Measurements from ENCODE around the gene IL25. TPM values are rescaled to one million over a fixed set of nuclear protein-coding genes. Genes with fewer than 3 reads are reported as not detected.
A peak's percentile ranks its signal among the peaks of the same experiment; 100 is the strongest.

IL25 gene
- total and polyA plus RNA-seq, 2 of the 13 experiments (the other 11 are each of a cell fraction or from before 2014, with no cell fraction given): not detected

GRCh38 chr14:23402296-23403138 is 29.9 kb downstream of the IL25 start (continued):
- TF ChIP-seq, protein P1, sequence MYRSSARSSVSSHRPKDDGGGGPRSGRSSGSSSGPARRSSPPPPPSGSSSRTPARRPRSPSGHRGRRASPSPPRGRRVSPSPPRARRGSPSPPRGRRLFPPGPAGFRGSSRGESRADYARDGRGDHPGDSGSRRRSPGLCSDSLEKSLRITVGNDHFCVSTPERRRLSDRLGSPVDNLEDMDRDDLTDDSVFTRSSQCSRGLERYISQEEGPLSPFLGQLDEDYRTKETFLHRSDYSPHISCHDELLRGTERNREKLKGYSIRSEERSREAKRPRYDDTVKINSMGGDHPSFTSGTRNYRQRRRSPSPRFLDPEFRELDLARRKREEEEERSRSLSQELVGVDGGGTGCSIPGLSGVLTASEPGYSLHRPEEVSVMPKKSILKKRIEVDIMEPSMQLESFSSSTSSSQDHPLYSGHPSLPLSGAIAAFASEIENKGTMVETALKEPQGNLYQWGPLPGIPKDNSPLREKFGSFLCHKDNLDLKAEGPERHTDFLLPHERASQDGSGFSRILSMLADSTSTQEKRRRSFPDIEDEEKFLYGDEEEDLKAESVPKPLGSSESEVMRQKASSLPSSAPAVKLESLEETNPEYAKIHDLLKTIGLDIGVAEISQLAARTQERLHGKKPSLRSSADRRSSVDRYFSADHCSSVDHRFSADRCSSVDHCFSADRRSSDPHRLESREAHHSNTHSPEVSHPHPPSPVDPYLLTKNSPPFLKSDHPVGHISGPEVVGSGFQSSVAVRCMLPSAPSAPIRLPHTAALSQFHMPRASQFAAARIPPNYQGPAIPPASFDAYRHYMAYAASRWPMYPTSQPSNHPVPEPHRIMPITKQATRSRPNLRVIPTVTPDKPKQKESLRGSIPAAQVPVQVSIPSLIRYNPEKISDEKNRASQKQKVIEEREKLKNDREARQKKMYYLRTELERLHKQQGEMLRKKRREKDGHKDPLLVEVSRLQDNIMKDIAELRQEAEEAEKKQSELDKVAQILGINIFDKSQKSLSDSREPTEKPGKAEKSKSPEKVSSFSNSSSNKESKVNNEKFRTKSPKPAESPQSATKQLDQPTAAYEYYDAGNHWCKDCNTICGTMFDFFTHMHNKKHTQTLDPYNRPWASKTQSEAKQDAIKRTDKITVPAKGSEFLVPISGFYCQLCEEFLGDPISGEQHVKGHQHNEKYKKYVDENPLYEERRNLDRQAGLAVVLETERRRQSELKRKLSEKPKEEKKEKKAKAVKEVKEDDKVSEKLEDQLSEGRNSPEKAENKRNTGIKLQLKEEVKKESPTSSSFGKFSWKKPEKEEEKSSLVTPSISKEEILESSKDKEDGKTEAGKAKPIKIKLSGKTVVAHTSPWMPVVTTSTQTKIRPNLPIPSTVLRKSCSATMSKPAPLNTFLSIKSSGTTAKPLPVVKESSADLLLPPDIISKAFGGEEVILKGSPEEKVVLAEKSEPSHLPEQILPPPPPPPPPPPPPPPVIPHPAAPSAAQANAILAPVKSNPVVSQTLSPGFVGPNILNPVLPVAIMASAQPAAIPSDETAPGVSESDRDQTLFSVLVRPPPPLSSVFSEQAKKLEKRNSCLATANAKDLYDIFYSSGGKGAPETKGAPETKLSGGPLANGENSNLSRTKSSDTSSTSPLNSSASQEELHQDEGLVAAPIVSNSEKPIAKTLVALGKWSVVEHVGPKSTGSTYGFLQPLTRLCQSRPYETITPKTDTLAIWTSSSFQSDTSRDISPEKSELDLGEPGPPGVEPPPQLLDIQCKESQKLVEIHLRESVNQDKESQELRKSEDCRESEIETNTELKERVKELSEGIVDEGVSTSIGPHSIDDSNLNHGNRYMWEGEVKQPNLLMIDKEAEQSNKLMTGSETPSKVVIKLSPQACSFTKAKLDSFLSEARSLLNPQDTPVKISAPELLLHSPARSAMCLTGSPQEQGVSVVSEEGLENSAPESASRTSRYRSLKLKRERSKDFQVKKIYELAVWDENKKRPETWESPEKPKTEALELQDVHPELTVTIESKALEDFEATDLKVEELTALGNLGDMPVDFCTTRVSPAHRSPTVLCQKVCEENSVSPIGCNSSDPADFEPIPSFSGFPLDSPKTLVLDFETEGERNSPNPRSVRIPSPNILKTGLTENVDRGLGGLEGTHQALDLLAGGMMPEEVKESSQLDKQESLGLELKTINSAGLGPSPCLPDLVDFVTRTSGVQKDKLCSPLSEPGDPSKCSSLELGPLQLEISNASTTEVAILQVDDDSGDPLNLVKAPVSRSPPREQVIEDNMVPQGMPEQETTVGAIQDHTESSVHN (CRISPR knock-in tag; IDR thresholded peaks at IDR 0.05): no peak
- TF ChIP-seq HDAC2 (CRISPR knock-in tag; IDR thresholded peaks at IDR 0.05) (no peak), GFI1 (CRISPR knock-in tag; IDR thresholded peaks at IDR 0.05; ENCODE audit: borderline replicate concordance) (no peak), TOPORS (CRISPR knock-in tag; IDR thresholded peaks at IDR 0.05) (no peak), EZH2 (conservative IDR thresholded peaks at IDR 0.05; ENCODE audit: low read depth, low read length) (no peak), EEA1 (CRISPR knock-in tag; IDR thresholded peaks at IDR 0.05; ENCODE audit: borderline replicate concordance) (0 out of 2 replicates have a peak, but pooled peaks have one; percentile 34), FOXK2 (IDR thresholded peaks at IDR 0.05) (peak; percentile 35; the same call in 1 of the 2 replicates), ZNF20 (CRISPR knock-in tag; IDR thresholded peaks at IDR 0.05) (no peak), ZSCAN30 (CRISPR knock-in tag; IDR thresholded peaks at IDR 0.05) (no peak), MNT (IDR thresholded peaks at IDR 0.05) (no peak), DR1 (CRISPR knock-in tag; IDR thresholded peaks at IDR 0.05) (no peak), KAT8 (CRISPR knock-in tag; IDR thresholded peaks at IDR 0.05) (no peak), MTA1 (CRISPR knock-in tag; IDR thresholded peaks at IDR 0.05; ENCODE audit: borderline replicate concordance) (peak; percentile 37; the same call in 1 of the 2 replicates)
- TF ChIP-seq, protein P2, sequence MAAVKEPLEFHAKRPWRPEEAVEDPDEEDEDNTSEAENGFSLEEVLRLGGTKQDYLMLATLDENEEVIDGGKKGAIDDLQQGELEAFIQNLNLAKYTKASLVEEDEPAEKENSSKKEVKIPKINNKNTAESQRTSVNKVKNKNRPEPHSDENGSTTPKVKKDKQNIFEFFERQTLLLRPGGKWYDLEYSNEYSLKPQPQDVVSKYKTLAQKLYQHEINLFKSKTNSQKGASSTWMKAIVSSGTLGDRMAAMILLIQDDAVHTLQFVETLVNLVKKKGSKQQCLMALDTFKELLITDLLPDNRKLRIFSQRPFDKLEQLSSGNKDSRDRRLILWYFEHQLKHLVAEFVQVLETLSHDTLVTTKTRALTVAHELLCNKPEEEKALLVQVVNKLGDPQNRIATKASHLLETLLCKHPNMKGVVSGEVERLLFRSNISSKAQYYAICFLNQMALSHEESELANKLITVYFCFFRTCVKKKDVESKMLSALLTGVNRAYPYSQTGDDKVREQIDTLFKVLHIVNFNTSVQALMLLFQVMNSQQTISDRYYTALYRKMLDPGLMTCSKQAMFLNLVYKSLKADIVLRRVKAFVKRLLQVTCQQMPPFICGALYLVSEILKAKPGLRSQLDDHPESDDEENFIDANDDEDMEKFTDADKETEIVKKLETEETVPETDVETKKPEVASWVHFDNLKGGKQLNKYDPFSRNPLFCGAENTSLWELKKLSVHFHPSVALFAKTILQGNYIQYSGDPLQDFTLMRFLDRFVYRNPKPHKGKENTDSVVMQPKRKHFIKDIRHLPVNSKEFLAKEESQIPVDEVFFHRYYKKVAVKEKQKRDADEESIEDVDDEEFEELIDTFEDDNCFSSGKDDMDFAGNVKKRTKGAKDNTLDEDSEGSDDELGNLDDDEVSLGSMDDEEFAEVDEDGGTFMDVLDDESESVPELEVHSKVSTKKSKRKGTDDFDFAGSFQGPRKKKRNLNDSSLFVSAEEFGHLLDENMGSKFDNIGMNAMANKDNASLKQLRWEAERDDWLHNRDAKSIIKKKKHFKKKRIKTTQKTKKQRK (IDR thresholded peaks at IDR 0.05; ENCODE audit: low read length): no peak
- TF ChIP-seq, protein P3, sequence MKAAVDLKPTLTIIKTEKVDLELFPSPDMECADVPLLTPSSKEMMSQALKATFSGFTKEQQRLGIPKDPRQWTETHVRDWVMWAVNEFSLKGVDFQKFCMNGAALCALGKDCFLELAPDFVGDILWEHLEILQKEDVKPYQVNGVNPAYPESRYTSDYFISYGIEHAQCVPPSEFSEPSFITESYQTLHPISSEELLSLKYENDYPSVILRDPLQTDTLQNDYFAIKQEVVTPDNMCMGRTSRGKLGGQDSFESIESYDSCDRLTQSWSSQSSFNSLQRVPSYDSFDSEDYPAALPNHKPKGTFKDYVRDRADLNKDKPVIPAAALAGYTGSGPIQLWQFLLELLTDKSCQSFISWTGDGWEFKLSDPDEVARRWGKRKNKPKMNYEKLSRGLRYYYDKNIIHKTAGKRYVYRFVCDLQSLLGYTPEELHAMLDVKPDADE (CRISPR knock-in tag; IDR thresholded peaks at IDR 0.05): no peak

Measured in HepG2 (cell line).